Activated CD8-positive, alpha-beta T cell treated with anti-CD3 and anti-CD28 coated beads for 36 hours (primary cell): Measurements from ENCODE around the gene SLC39A5. TPM values are rescaled to one million over a fixed set of nuclear protein-coding genes. Genes with fewer than 3 reads are reported as not detected.

Experiments used
- ATAC-seq: fragments of 200-7000 bp; cut with Tn5 transposase; one replicate; pipeline ENCODE4 v1.10.0; 2021; ENCODE audit warnings: mild to moderate bottlenecking, moderate library complexity
- CTCF ChIA-PET: fragments of 350-600 bp; sonication (Branson Sonifier 250); formaldehyde crosslinking; loops from one replicate; lab custom pipeline; 2021; ENCODE audit warnings: antibody characterized with exemption; lab: Charles Lee
- POLR2A ChIA-PET: fragments of 350-600 bp; sonication (Branson Sonifier 250); formaldehyde crosslinking; loops from one replicate; lab custom pipeline; 2021; ENCODE audit warnings: antibody characterized with exemption; lab: Charles Lee
- DNase-seq: peaks from one replicate; pipeline ENCODE4 v3.0.0-alpha.2; 2020
- H3K27ac Mint-ChIP-seq: one replicate; pipeline ENCODE4 v1.8.0; 2021; ENCODE audit warnings: mild to moderate bottlenecking, mixed read lengths
- H3K27me3 Mint-ChIP-seq: one replicate; pipeline ENCODE4 v1.8.0; 2021; ENCODE audit warnings: mixed read lengths
- H3K36me3 Mint-ChIP-seq: one replicate; pipeline ENCODE4 v1.8.0; 2021; ENCODE audit warnings: low read depth, mixed read lengths
- H3K4me1 Mint-ChIP-seq: one replicate; pipeline ENCODE4 v1.8.0; 2021; ENCODE audit warnings: low read depth, mixed read lengths
- H3K4me3 Mint-ChIP-seq: one replicate; pipeline ENCODE4 v1.8.0; 2021; ENCODE audit warnings: mild to moderate bottlenecking, moderate library complexity, mixed read lengths
- H3K9me3 Mint-ChIP-seq: one replicate; pipeline ENCODE4 v1.8.0; 2021; ENCODE audit warnings: mixed read lengths
- intact Hi-C: fragments of 100-400 bp; cut with micrococcal nuclease; formaldehyde crosslinking; loops from one replicate; pipeline ENCODE4 v1.10.0; 2022
- total RNA-seq, 2 experiments: library from RNA; stranded (reverse); gene quantifications; one replicate each; pipeline ENCODE4 v1.2.3, GENCODE V29; 2021
- TF ChIP-seq, protein P1 (sequence below): fragments of 200-600 bp; IDR thresholded peaks from one replicate; pipeline ENCODE4 v1.8.0; 2022; ENCODE audit warnings: antibody characterized with exemption, mild to moderate bottlenecking

Gene SLC39A5
- total RNA-seq, 2 experiments from 2014 or later = 0.41 to 0.54 TPM

DNA sequence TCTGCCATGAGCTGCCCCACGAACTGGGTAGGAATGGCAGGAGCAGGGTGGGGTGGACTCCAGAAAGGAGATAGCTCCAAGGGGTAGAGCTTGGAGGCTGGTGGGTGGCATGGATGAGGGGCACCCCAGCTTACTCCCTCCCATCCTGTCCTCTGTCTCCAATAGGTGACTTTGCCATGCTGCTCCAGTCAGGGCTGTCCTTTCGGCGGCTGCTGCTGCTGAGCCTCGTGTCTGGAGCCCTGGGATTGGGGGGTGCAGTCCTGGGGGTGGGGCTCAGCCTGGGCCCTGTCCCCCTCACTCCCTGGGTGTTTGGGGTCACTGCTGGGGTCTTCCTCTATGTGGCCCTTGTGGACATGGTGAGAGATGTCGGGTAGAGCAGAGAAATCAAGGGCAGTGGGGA lies 7.1 kb downstream of the SLC39A5 start:
- TF ChIP-seq, protein P1, sequence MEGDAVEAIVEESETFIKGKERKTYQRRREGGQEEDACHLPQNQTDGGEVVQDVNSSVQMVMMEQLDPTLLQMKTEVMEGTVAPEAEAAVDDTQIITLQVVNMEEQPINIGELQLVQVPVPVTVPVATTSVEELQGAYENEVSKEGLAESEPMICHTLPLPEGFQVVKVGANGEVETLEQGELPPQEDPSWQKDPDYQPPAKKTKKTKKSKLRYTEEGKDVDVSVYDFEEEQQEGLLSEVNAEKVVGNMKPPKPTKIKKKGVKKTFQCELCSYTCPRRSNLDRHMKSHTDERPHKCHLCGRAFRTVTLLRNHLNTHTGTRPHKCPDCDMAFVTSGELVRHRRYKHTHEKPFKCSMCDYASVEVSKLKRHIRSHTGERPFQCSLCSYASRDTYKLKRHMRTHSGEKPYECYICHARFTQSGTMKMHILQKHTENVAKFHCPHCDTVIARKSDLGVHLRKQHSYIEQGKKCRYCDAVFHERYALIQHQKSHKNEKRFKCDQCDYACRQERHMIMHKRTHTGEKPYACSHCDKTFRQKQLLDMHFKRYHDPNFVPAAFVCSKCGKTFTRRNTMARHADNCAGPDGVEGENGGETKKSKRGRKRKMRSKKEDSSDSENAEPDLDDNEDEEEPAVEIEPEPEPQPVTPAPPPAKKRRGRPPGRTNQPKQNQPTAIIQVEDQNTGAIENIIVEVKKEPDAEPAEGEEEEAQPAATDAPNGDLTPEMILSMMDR = no peak
- ChIA-PET CTCF (no interaction called here), POLR2A (interaction anchor here (0.6 to 1.6 kb wide), 4 partner anchors 15 to 65 kb away, joined by 3 to 5 read pairs (median 3); partner anchors contain the start of gene RNF41)
- H3K27me3 Mint-ChIP-seq = no peaks in the 10 kb centered on the region
- no peak overlapping the region for H3K4me3 Mint-ChIP-seq
- peaks cover 2% of the 10 kb centered on the region for H3K36me3 Mint-ChIP-seq
- H3K4me1 Mint-ChIP-seq = no peaks in the 10 kb centered on the region
- no peaks in the 10 kb centered on the region for H3K9me3 Mint-ChIP-seq
- H3K27ac Mint-ChIP-seq = no peak overlapping the region
- ATAC-seq (no peak), DNase-seq (no peak)
- intact Hi-C loops = no loop called here

DNA sequence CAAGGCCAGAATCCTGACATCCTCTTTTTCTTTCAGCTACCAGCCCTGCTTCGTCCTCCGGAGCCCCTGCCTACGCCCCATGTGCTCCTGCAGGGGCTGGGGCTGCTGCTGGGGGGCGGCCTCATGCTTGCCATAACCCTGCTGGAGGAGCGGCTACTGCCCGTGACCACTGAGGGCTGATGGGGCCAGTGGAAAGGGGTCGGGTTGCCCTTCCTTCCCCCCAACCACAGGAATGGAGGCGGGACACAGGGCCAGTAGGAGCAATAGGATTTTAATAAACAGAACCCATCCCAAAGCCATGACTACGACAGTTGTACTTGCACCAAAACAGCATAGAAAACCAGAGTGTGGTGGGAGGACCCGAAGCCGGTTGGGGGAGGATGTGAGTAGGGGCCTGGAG lies 7.7 kb downstream of the SLC39A5 start:
- H3K9me3 Mint-ChIP-seq = no peaks in the 10 kb centered on the region
- ChIA-PET POLR2A (interaction anchor here (0.6 to 1.1 kb wide), 2 partner anchors 57 to 66 kb away, joined by 3 read pairs; no protein-coding TSS in a partner anchor), CTCF (no interaction called here)

DNA sequence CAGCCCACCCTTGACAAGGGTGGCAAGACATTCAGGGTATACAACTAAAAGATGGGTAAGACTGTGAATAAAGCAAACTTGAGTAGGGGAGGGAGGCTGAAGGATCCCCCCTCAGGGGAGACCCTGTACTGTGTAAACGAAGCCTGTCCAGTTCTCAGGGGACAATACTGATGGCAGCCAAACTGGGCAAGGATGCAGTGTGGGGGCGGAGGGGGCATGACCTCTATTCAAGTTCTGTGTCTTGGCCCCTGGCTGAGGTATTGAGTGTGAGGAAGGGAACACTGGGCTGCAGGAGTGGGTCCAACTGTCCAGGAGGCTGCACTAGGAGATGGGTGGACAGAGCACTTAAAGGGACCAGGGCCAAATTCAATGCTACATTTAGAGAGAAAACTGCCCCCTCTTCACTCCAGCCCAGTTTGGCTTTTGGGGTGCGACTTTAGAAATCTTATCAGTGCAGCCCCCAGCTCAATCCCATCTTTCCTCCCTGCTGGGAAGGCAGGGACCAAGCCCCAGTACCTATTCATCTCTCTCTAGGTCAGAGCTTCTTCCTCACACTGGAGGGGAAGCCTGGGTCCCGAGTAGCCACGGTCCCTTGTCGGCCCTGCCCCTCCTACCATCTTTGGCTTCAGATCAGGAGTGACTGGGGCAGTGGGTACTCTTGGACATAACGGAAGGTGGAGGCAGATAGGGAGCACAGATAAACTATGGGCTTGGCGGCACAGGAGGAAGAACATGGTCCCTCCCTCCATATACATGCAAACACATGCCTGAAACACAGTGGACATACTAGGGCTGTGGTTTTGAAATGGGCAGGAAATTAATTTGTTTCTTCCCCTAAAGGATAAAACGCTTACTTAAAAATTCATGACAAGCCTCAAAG lies 11.8 kb downstream of the SLC39A5 start:
- TF ChIP-seq, protein P1 = no peak
- Mint-ChIP-seq H3K9me3 (no peaks in the 10 kb centered on the region), H3K4me3 (no peak overlapping the region), H3K4me1 (no peaks in the 10 kb centered on the region), H3K36me3 (peaks cover 17% of the 10 kb centered on the region), H3K27me3 (no peaks in the 10 kb centered on the region), H3K27ac (no peak overlapping the region)
- intact Hi-C loops = no loop called here
- DNase-seq (no peak), ATAC-seq (no peak)
- ChIA-PET POLR2A (interaction anchor here (1.3 kb wide), 1 partner anchor 11 kb away, joined by 3 read pairs; no protein-coding TSS in a partner anchor), CTCF (no interaction called here)

More for the DNA sequence above, 7.7 kb downstream of the SLC39A5 start:
- Mint-ChIP-seq H3K27ac (no peak overlapping the region), H3K4me1 (no peaks in the 10 kb centered on the region), H3K4me3 (no peak overlapping the region), H3K27me3 (no peaks in the 10 kb centered on the region), H3K36me3 (peaks cover 4% of the 10 kb centered on the region)
- DNase-seq (no peak), ATAC-seq (no peak)
- TF ChIP-seq, protein P1 = no peak
- intact Hi-C loops = no loop called here

DNA sequence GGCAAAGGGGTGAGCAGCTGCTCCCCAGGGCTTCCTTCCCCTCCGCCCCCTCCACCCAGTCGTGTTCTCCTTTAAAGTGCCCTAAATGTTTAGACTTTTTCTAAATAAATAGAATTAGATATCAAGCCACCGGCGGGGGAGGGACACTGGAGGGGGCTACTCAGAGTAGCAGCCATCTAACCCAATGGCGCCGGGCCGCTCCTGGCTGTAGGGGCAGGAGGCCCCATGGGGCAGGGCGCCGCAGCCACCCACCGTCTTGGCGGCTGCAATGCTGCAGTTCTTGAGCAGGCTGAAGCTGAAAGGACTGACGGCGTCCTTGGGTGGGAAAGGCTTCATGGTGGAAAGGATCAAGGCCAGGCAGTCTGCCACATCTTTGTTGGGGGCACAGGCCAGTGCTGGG lies 13.1 kb downstream of the SLC39A5 start:
- ATAC-seq = no peak
- ChIA-PET CTCF (no interaction called here), POLR2A (interaction anchor here (0.7 kb wide), 1 partner anchor 125 kb away, joined by 3 read pairs; no protein-coding TSS in a partner anchor)
- no peak for DNase-seq
- H3K4me1 Mint-ChIP-seq = no peaks in the 10 kb centered on the region
- TF ChIP-seq, protein P1 = no peak
- H3K9me3 Mint-ChIP-seq = no peaks in the 10 kb centered on the region
- no peak overlapping the region for H3K4me3 Mint-ChIP-seq
- no peak overlapping the region for H3K27ac Mint-ChIP-seq
- H3K27me3 Mint-ChIP-seq = no peaks in the 10 kb centered on the region
- peaks cover 19% of the 10 kb centered on the region for H3K36me3 Mint-ChIP-seq
- intact Hi-C loops = no loop called here

DNA sequence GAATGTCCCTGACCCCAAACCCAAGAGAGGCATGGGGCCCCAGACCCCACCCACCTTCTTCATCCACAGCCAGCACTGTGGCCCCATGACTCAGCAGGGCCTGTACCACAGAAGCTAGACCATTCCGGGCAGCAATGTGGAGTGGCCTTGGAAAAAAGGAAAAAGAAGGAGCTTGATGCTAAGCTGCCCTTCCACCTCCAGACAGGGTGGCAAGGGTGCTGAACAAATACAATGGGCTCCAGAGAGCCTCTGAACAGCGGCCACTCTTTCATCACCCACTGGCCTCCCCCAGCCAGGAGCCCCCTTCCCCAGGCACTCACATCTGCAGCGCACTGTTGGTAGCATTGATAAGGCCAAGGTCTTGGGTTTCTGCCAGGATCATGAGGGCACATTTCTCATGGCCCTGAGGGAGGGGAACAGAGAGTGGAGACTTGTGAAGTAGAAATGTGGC lies 13.9 kb downstream of the SLC39A5 start:
- no peak for ATAC-seq
- Mint-ChIP-seq H3K27ac (no peak overlapping the region), H3K27me3 (no peaks in the 10 kb centered on the region), H3K9me3 (no peaks in the 10 kb centered on the region), H3K4me1 (no peaks in the 10 kb centered on the region), H3K4me3 (no peak overlapping the region), H3K36me3 (peaks cover 19% of the 10 kb centered on the region)
- ChIA-PET CTCF (no interaction called here), POLR2A (interaction anchor here (1.0 kb wide), 1 partner anchor 17 kb away, joined by 3 read pairs; no protein-coding TSS in a partner anchor)
- TF ChIP-seq, protein P1 = no peak
- intact Hi-C loops = no loop called here
- DNase-seq = no peak
